GM12864 (cell line): Measurements from ENCODE around the gene TK2.

Experiments
- DNase-seq: peaks from one replicate; pipeline ENCODE4 v3.0.0-alpha.2; 2011; ENCODE audit warnings: low read depth
- H3K4me3 ChIP-seq: 2 replicates; pipeline ENCODE4 v1.5.1; 2011; ENCODE audit warnings: mild to moderate bottlenecking, low read depth, low read length, control low read depth
- TF ChIP-seq, protein P1 (sequence below): IDR thresholded peaks from 2 replicates; pipeline ENCODE4 v1.5.1; 2011; ENCODE audit warnings: low read depth, mild to moderate bottlenecking, moderate library complexity, low read length, control low read depth, inconsistent platforms; ENCODE audit errors: missing control alignments

Gene TK2

DNA sequence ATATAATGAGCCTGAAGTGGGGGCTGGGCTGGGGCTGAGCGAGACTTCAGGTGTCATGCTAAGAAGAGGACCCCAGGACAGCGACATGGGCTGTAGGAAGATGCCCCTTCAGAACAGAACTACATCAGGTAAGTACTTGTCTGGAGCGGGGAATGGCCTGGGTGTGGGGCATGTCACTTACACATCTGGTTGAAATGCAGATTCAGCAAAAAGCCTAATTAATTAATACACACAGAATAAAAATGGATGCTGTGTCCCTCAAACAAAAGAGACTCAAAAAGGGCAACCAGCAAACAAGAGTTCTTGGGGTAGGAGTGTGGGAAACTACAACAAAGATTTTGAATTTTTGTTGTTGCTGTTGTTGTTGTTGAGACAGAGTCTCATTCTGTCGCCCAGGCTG lies 41.1 kb upstream of the TK2 start:
- H3K4me3 ChIP-seq = no peak overlapping the region
- TF ChIP-seq, protein P1, sequence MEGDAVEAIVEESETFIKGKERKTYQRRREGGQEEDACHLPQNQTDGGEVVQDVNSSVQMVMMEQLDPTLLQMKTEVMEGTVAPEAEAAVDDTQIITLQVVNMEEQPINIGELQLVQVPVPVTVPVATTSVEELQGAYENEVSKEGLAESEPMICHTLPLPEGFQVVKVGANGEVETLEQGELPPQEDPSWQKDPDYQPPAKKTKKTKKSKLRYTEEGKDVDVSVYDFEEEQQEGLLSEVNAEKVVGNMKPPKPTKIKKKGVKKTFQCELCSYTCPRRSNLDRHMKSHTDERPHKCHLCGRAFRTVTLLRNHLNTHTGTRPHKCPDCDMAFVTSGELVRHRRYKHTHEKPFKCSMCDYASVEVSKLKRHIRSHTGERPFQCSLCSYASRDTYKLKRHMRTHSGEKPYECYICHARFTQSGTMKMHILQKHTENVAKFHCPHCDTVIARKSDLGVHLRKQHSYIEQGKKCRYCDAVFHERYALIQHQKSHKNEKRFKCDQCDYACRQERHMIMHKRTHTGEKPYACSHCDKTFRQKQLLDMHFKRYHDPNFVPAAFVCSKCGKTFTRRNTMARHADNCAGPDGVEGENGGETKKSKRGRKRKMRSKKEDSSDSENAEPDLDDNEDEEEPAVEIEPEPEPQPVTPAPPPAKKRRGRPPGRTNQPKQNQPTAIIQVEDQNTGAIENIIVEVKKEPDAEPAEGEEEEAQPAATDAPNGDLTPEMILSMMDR = no peak
- no peak for DNase-seq

DNA sequence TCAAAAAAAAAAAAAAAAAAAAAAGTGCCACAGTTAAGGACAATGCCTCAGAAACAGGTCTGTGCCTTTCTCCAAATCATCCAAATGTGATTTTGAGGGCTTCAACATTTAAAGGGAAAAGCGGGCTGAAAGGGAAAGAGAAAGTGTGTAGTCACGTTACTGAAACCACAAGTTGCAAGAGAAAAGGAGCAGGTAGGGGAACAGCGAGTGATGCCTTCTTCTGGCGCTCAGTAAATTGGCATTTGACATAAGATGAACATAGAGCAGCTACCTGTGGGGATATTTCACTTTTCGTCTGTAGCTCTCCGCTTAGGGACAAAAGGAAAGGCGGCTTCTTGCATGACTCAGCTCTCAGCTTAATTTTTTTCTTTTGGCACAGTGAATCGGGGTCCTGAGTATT lies 40.4 kb upstream of the TK2 start:
- no peak for DNase-seq
- peak overlapping the region; percentile 39 for H3K4me3 ChIP-seq
- TF ChIP-seq, protein P1 = no peak

DNA sequence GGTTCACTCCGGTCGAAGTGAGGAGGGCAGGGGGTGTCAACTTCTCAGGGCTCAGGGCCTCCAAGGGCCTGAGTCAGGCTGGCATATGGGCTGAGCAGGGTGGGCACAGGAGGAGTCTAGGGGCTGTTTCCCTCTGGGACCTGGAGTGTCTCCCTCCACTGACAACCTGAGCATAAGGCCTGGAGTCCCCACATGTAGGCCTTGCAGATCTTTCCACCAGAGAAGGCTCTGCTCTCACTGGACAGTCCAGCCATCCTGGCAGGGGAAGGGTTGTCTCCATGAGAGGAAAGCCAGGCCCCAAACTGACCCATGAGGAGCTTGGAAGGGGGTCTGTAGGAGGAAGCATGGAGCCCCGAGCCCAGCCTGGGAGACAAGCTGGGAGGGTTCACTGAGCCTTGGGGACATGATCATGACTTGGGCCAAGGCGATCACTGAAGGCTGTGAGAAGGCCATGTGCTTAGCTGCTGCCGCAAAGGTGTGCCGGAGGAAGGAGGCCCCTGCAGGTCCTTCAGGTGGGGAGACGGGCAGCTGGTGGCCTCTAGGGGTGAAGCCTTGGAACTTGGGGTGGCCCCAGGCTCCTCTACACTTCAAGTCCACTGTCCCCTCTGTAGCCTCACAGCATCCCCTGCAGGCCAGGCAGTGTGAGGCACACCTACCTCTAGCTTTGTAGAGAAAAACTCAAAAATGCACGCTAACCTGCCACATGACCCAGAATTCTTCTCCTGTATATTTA lies 39.2 kb upstream of the TK2 start:
- TF ChIP-seq, protein P1 = peak; percentile 93
- H3K4me3 ChIP-seq = no peak overlapping the region
- DNase-seq = no peak

DNA sequence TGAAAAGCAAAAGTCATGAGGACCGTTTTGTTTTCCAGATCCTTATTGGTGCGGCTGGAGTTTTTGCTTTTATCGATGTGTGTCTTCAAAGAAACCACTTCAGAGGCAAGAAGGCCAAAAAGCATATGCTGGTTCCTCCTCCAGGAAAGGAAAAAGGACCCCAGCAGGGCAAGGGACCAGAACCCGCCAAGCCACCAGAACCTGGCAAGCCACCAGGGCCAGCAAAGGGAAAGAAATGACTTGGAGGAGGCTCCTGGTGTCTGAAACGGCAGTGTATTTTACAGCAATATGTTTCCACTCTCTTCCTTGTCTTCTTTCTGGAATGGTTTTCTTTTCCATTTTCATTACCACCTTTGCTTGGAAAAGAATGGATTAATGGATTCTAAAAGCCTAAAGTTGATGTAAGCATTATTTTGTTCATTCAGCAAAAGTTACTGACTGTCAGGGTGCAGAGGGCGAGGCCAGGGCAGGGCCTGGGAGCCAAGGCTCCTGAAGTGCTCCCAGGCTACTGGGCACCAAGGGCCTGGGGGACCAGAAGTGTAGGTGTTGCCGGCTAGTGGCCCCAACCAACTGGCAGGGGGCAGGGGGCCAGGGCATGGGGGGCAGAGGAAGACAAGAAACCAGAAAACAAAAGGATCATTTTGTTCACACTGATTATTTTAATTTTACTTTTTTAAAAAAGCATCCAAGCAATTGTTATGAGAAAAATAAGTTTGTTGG lies 38.1 kb upstream of the TK2 start:
- DNase-seq = no peak
- H3K4me3 ChIP-seq = no peak overlapping the region
- TF ChIP-seq, protein P1 = no peak

DNA sequence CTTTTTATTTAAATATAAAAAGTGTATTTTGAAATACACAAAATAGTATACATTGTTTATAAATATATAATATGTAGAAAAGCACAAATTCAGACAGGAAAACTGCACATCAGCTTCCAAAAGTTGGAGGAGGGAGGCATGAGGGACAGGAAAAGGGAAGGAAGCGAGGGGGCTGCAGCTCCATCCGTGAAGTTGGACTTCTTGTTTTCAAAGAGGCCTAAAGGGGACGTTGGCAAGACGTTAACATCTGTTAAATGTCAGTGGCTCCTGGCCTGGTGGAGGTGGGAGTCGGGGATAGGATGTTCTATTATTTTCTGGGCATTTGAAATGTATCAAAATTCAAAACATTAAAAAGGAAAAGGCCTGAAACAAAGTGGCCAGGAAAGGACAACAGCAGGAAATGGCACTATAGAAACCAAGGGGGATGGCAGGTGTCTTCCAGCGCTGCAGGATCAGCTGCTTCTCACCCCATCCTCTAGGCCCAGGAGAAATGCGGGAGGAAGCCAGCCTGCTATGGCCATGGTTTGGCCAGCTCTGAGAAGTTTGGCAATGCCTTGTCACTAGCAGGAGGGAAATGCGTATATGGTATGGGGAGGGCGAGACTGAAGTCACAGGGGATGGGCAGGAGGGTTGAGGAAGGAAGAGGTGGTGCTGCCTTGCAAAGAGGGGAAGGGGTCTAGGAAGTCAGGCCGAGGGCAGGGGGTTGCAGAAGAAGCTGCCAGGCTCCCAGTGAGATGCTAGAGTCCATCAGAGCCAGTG lies 35.7 kb upstream of the TK2 start:
- TF ChIP-seq, protein P1 = no peak
- no peak for DNase-seq

DNA sequence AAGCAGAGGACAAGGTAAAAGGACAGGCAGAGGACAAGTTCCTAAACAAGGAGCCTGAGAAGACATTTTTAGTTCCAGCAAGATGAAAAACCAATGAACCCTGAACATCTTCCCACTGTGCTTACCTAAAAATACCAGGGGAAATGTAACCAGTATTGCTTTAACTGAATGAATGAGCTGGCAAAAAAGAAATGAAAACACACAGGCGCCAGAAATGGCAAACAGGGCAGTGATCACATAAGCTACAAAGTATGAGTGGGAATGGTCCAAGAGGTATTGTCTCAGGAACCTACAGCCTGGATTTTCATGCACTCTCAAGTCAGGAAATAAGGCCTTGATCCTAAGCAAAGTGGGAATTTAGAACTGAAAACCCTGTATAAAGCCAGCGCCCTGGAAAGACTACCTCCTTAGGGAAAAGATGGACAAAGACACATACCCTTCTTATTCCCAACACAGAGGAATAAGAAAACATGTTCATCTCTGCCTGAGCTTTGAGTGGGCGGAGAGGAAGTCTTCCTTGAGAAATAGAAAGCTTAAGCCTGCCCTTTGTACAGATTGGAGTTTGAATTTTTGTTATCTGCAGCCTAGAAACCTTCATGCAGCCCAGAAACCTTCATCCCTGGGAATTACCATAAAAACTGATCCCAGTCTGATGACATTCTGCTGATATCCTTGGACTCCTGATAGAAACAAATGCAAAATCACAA lies 31.5 kb upstream of the TK2 start:
- TF ChIP-seq, protein P1 = no peak

More for the DNA sequence above, 35.7 kb upstream of the TK2 start:
- H3K4me3 ChIP-seq = no peak overlapping the region

More for the DNA sequence above, 31.5 kb upstream of the TK2 start:
- no peak overlapping the region for H3K4me3 ChIP-seq
- DNase-seq = no peak
